WTC11 (cell line): ENCODE measurements around the gene HLCS.

Source experiments
- AR ChIP-seq: fragments of 250-450 bp; sonication (Bioruptor Pico); IDR thresholded peaks from 2 replicates; pipeline ENCODE4 v1.9.0; 2021; ENCODE audit warnings: mild to moderate bottlenecking
- ATF1 ChIP-seq: sonication (generic); formaldehyde crosslinking; IDR thresholded peaks from 2 replicates; pipeline ENCODE4 v1.8.1; 2023; ENCODE audit warnings: mild to moderate bottlenecking, moderate library complexity, missing genetic modification reagents
- FOXJ3 ChIP-seq: sonication (generic); formaldehyde crosslinking; IDR thresholded peaks from 2 replicates; pipeline ENCODE4 v1.9.0; 2021; ENCODE audit warnings: missing genetic modification reagents, mild to moderate bottlenecking, borderline replicate concordance
- GABPB1 ChIP-seq: sonication (generic); formaldehyde crosslinking; IDR thresholded peaks from 2 replicates; pipeline ENCODE4 v1.8.1; 2023; ENCODE audit warnings: mild to moderate bottlenecking, missing genetic modification reagents
- MAX ChIP-seq: sonication (generic); formaldehyde crosslinking; IDR thresholded peaks from 2 replicates; pipeline ENCODE4 v1.8.0; 2022; ENCODE audit warnings: mild to moderate bottlenecking, missing genetic modification reagents
- OVOL2 ChIP-seq: fragments of 250-450 bp; sonication (Bioruptor Pico); IDR thresholded peaks from 2 replicates; pipeline ENCODE4 v1.9.0; 2021; ENCODE audit warnings: mild to moderate bottlenecking, borderline replicate concordance
- SMAD4 ChIP-seq: sonication (generic); formaldehyde crosslinking; IDR thresholded peaks from 2 replicates; pipeline ENCODE4 v1.8.0; 2022; ENCODE audit warnings: mild to moderate bottlenecking, missing genetic modification reagents
- TF ChIP-seq, protein P1 (sequence below): fragments of 200-600 bp; IDR thresholded peaks from 2 replicates; pipeline ENCODE4 v1.8.0; 2022; ENCODE audit warnings: antibody characterized with exemption
- TF ChIP-seq, protein P2 (sequence below): sonication (generic); formaldehyde crosslinking; conservative IDR thresholded peaks from 2 replicates; pipeline ENCODE4 v1.8.1; 2022; ENCODE audit warnings: mild to moderate bottlenecking, missing genetic modification reagents

DNA sequence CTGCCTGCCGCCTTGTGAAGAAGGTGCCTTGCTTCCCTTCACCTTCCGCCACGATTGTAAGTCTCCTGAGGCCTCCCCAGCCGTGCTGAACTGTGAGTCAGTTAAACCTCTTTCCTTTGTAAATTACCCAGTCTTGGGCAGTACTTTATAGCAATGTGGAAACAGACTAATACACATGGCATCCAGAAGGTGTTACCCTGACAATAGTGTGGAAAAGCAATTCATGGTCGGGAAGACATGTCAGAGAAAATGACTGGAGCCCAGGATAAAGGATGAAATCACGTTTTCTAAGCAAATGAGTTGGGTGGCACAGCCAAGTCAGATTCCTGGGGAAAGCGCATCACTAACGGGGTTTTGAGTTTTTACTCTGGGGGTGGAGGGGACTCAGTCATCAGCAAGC lies 76.4 kb downstream of the HLCS start:
- no peak for TF ChIP-seq OVOL2 (CRISPR knock-in tag)
- TF ChIP-seq SMAD4 (CRISPR knock-in tag): no peak
- TF ChIP-seq FOXJ3: no peak
- TF ChIP-seq MAX (CRISPR knock-in tag): no peak
- TF ChIP-seq, protein P1, sequence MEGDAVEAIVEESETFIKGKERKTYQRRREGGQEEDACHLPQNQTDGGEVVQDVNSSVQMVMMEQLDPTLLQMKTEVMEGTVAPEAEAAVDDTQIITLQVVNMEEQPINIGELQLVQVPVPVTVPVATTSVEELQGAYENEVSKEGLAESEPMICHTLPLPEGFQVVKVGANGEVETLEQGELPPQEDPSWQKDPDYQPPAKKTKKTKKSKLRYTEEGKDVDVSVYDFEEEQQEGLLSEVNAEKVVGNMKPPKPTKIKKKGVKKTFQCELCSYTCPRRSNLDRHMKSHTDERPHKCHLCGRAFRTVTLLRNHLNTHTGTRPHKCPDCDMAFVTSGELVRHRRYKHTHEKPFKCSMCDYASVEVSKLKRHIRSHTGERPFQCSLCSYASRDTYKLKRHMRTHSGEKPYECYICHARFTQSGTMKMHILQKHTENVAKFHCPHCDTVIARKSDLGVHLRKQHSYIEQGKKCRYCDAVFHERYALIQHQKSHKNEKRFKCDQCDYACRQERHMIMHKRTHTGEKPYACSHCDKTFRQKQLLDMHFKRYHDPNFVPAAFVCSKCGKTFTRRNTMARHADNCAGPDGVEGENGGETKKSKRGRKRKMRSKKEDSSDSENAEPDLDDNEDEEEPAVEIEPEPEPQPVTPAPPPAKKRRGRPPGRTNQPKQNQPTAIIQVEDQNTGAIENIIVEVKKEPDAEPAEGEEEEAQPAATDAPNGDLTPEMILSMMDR: no peak
- TF ChIP-seq GABPB1 (CRISPR knock-in tag): no peak
- TF ChIP-seq, protein P2, sequence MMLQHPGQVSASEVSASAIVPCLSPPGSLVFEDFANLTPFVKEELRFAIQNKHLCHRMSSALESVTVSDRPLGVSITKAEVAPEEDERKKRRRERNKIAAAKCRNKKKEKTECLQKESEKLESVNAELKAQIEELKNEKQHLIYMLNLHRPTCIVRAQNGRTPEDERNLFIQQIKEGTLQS: no peak
- no peak for TF ChIP-seq AR
- TF ChIP-seq ATF1 (CRISPR knock-in tag): no peak
